GM21528 (cell line): ENCODE data around the gene DAD1.
"Not testable (repeated sequence)": the region's sequence is repeated elsewhere in the genome, so short reads cannot be mapped to it uniquely, and the experiment has no call there.

Experiments
- ATAC-seq: cut with Tn5 transposase; IDR thresholded peaks from one replicate; pipeline ENCODE4 v1.9.1; 2021; ENCODE audit warnings: mild to moderate bottlenecking, moderate library complexity; ENCODE audit not compliant: unreplicated experiment, low FRiP score

DAD1 gene

GRCh38 chr14:22589096-22589839 is at the start of gene DAD1:
TSS of gene DAD1 (minus strand) at chr14:22589224. CDS start at chr14:22589157, 67 bp downstream.
- peak; percentile 85 for ATAC-seq

- ATAC-seq = not testable (repeated sequence)
Measured at GRCh38 chr14:22635980-22636379, 47.0 kb upstream of the DAD1 start.

GRCh38 chr14:22634233-22634900 is 45.3 kb upstream of the DAD1 start:
- no peak for ATAC-seq

GRCh38 chr14:22630486-22630885 is 41.5 kb upstream of the DAD1 start:
- no peak for ATAC-seq

GRCh38 chr14:22630066-22630465 is 41.0 kb upstream of the DAD1 start:
- no peak for ATAC-seq

- no peak for ATAC-seq
Measured at GRCh38 chr14:22629361-22629760, 40.3 kb upstream of the DAD1 start.

- no peak for ATAC-seq
Measured at GRCh38 chr14:22627506-22628263, 38.7 kb upstream of the DAD1 start.

GRCh38 chr14:22626590-22626989 is 37.6 kb upstream of the DAD1 start:
- no peak for ATAC-seq

- no peak for ATAC-seq
Measured at GRCh38 chr14:22623047-22623446, 34.0 kb upstream of the DAD1 start.

GRCh38 chr14:22622255-22622654 is 33.2 kb upstream of the DAD1 start:
- no peak for ATAC-seq

GRCh38 chr14:22615765-22616164 is 26.7 kb upstream of the DAD1 start:
- not testable (repeated sequence) for ATAC-seq

- no peak for ATAC-seq
Measured at GRCh38 chr14:22614240-22614799, 25.3 kb upstream of the DAD1 start.

GRCh38 chr14:22613736-22614239 is 24.8 kb upstream of the DAD1 start:
- ATAC-seq = no peak

GRCh38 chr14:22613106-22613695 is 24.2 kb upstream of the DAD1 start:
- no peak for ATAC-seq

- no peak for ATAC-seq
Measured at GRCh38 chr14:22610931-22611330, 21.9 kb upstream of the DAD1 start.

- ATAC-seq = no peak
Measured at GRCh38 chr14:22607291-22607690, 18.3 kb upstream of the DAD1 start.

GRCh38 chr14:22606380-22606779 is 17.4 kb upstream of the DAD1 start:
- ATAC-seq = no peak

GRCh38 chr14:22602862-22603261 is 13.8 kb upstream of the DAD1 start:
- no peak for ATAC-seq

GRCh38 chr14:22601996-22602395 is 13.0 kb upstream of the DAD1 start:
- no peak for ATAC-seq

GRCh38 chr14:22601456-22601855 is 12.4 kb upstream of the DAD1 start:
- ATAC-seq = no peak
